Vagina (tissue), 2 donors: Measurements from ENCODE around the gene LRP11.

ENCODE experiments used
- CTCF ChIP-seq, 3 experiments: fragments of 450-650 bp in 2 of 3; fragments of 200-600 bp in 1 of 3; sonication (generic) in 1 of 3; IDR thresholded peaks; one replicate each; pipeline ENCODE4 v1.5.1; 2017 to 2019; ENCODE audit warnings: antibody characterized with exemption in 3 of 3, mild to moderate bottlenecking in 2 of 3, moderate library complexity in 2 of 3
- POLR2A ChIP-seq, 2 donors: fragments of 450-650 bp; IDR thresholded peaks; one replicate each; pipeline ENCODE4 v1.6.1; 2017; ENCODE audit warnings: antibody characterized with exemption in 2 of 2, mild to moderate bottlenecking in 2 of 2, moderate library complexity in 2 of 2
- POLR2AphosphoS5 ChIP-seq, 2 donors: sonication (generic); formaldehyde crosslinking; IDR thresholded peaks; one replicate each; pipeline ENCODE4 v1.9.0; 2017; ENCODE audit warnings: antibody characterized with exemption in 2 of 2, mild to moderate bottlenecking in 2 of 2, low read depth in 1 of 2; ENCODE audit not compliant: insufficient read depth in 1 of 2

- no peak for TF ChIP-seq CTCF (IDR thresholded peaks at IDR 0.05)
- no peak for TF ChIP-seq POLR2A (IDR thresholded peaks at IDR 0.05)
- TF ChIP-seq POLR2AphosphoS5 (IDR thresholded peaks at IDR 0.05; ENCODE audit: insufficient read depth in 1 of 2, low read depth in 1 of 2) = no peak
Measured at GRCh38 chr6:149898966-149899365, 34.8 kb upstream of the LRP11 start.
